ENCODE measurements around the gene ELMO1. TPM values are rescaled to one million over a fixed set of nuclear protein-coding genes. Genes with fewer than 3 reads are reported as not detected.

ELMO1 gene
- total and polyA plus RNA-seq, 10 of the 15 experiments (the other 5 are each of a cell fraction or from before 2014, with no cell fraction given) = 22.6 to 85.9 (median 56.6) TPM

DNA sequence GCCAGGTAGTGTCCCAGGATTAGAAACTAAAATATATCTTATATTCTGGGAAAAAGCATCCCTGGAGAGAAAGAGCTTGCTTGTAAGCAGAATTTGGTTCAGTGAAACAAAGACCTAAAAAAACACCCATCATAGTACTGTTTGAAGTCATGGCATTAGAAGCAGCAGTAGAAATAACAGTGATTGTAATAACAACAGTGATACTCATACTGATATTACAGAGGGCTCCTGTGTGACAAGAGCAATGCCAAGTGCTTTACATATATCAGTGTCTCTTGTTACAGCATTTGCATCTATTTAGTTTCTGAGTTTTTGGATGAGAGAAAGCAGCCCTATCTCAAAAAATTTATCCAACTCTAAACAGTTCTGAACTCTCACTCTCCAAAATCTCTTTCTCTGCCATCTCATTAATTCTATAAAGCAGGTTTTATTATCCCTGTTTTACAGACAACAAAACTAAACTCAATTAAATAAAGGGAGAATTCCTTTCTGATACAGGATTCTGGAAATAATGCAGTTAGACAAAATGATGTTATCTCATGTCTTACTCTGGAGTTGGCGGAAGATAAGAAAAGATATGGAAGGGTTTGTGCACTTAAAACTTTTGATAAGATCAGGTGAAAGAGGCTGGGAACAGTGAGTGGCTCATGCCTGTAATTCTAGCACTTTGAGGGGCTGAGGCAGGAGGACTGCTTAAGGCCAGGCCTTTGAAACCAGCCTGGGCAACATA lies 577.9 kb downstream of the ELMO1 start:
- Histone ChIP-seq H3K27ac (ENCODE audit: control insufficient read depth, insufficient read depth) (no peak overlapping the region), H2AFZ (ENCODE audit: control insufficient read depth, low read depth, low read length) (no peak overlapping the region), H4K20me1 (ENCODE audit: control insufficient read depth, insufficient read depth) (no peaks in the 10 kb centered on the region), H3K4me2 (ENCODE audit: control insufficient read depth, insufficient read depth) (no peak overlapping the region), H3K4me1 (ENCODE audit: control insufficient read depth, insufficient read depth, low read length) (peaks cover 8% of the 10 kb centered on the region; the same call in 1 of the 2 replicates), H3K9ac (ENCODE audit: control insufficient read depth, insufficient read depth, low read length) (no peak overlapping the region), H3K36me3 (ENCODE audit: control insufficient read depth in 2 of 2, insufficient read depth in 2 of 2, low read length in 1 of 2) (peaks cover 6 to 27% of the 10 kb centered on the region in 2 experiments), H3K4me3 (no peak overlapping the region), H3K79me2 (ENCODE audit: control insufficient read depth, insufficient read depth, low read length) (no peaks in the 10 kb centered on the region), H3K27me3 (replicated peaks in 1 of 2; ENCODE audit: control insufficient read depth in 2 of 2, insufficient read depth in 2 of 2, low read length in 1 of 2) (no peaks in the 10 kb centered on the region), H3K9me3 (replicated peaks; ENCODE audit: control insufficient read depth, insufficient read depth, low read length) (no peaks in the 10 kb centered on the region)
- BruUV-seq (replicated peaks) = no TSS peak
- no peak for DNase-seq (ENCODE audit: low read depth, low spot score)
- SMC1A ChIA-PET (ENCODE audit: uncharacterized antibody, unreplicated experiment) = no interaction called here
- POLR2A ChIA-PET = no interaction called here
- no peak for FAIRE-seq
- CTCF ChIA-PET = no interaction called here
- intact Hi-C loops (cut with micrococcal nuclease; ENCODE audit: unreplicated experiment) (no loop called here), in situ Hi-C loops (cut with MboI) (no loop called here)
- 100% methylated on average over 1 of the region's 1 CpG for whole genome bisulfite sequencing (ENCODE audit: insufficient coverage, insufficient replicate concordance, low lambda C conversion rate, missing lambda C conversion rate)
- no peak for ATAC-seq
- TF ChIP-seq, protein P1, sequence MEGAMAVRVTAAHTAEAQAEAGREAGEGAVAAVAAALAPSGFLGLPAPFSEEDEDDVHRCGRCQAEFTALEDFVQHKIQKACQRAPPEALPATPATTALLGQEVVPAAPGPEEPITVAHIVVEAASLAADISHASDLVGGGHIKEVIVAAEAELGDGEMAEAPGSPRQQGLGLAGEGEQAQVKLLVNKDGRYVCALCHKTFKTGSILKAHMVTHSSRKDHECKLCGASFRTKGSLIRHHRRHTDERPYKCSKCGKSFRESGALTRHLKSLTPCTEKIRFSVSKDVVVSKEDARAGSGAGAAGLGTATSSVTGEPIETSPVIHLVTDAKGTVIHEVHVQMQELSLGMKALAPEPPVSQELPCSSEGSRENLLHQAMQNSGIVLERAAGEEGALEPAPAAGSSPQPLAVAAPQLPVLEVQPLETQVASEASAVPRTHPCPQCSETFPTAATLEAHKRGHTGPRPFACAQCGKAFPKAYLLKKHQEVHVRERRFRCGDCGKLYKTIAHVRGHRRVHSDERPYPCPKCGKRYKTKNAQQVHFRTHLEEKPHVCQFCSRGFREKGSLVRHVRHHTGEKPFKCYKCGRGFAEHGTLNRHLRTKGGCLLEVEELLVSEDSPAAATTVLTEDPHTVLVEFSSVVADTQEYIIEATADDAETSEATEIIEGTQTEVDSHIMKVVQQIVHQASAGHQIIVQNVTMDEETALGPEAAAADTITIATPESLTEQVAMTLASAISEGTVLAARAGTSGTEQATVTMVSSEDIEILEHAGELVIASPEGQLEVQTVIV (IDR thresholded peaks at IDR 0.05; ENCODE audit: borderline replicate concordance, partially characterized antibody) = no peak
- TF ChIP-seq, protein P2, sequence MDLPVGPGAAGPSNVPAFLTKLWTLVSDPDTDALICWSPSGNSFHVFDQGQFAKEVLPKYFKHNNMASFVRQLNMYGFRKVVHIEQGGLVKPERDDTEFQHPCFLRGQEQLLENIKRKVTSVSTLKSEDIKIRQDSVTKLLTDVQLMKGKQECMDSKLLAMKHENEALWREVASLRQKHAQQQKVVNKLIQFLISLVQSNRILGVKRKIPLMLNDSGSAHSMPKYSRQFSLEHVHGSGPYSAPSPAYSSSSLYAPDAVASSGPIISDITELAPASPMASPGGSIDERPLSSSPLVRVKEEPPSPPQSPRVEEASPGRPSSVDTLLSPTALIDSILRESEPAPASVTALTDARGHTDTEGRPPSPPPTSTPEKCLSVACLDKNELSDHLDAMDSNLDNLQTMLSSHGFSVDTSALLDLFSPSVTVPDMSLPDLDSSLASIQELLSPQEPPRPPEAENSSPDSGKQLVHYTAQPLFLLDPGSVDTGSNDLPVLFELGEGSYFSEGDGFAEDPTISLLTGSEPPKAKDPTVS (IDR thresholded peaks at IDR 0.05; ENCODE audit: low read depth, low read length) = no peak
- TF ChIP-seq, protein P3, sequence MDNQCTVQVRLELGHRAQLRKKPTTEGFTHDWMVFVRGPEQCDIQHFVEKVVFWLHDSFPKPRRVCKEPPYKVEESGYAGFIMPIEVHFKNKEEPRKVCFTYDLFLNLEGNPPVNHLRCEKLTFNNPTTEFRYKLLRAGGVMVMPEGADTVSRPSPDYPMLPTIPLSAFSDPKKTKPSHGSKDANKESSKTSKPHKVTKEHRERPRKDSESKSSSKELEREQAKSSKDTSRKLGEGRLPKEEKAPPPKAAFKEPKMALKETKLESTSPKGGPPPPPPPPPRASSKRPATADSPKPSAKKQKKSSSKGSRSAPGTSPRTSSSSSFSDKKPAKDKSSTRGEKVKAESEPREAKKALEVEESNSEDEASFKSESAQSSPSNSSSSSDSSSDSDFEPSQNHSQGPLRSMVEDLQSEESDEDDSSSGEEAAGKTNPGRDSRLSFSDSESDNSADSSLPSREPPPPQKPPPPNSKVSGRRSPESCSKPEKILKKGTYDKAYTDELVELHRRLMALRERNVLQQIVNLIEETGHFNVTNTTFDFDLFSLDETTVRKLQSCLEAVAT (IDR thresholded peaks at IDR 0.05) = no peak
- TF ChIP-seq BACH1 (IDR thresholded peaks at IDR 0.05; ENCODE audit: borderline replicate concordance) = no peak
- RAD21 ChIA-PET (ENCODE audit: unreplicated experiment) = no interaction called here

All from GM12878 (cell line).